DMS114 treated with DMSO at 0.1 percent for 48 hours (cell line): Measurements from ENCODE around the gene MINDY4.
"Not testable (repeated sequence)": the region's sequence is repeated elsewhere in the genome, so short reads cannot be mapped to it uniquely, and the experiment has no call there.

Experiments
- DNase-seq: peaks from one replicate; lab custom pipeline; 2025; ENCODE audit not compliant: unreplicated experiment; lab: John Stamatoyannopoulos, UW

The MINDY4 gene

GRCh38 chr7:30800785-30801252 lies 29.6 kb downstream of the MINDY4 start:
- DNase-seq: peak; percentile 37

- no peak for DNase-seq
Observed at GRCh38 chr7:30802812-30803211, 31.6 kb downstream of the MINDY4 start.

- no peak for DNase-seq
Observed at GRCh38 chr7:30804078-30804661, 33.0 kb downstream of the MINDY4 start.

- no peak for DNase-seq
Observed at GRCh38 chr7:30805081-30805691, 34.0 kb downstream of the MINDY4 start.

GRCh38 chr7:30805931-30806330 lies 34.7 kb downstream of the MINDY4 start:
- no peak for DNase-seq

- DNase-seq: not testable (repeated sequence)
Observed at GRCh38 chr7:30807477-30807876, 36.3 kb downstream of the MINDY4 start.

- not testable (repeated sequence) for DNase-seq
Observed at GRCh38 chr7:30807941-30808340, 36.7 kb downstream of the MINDY4 start.

GRCh38 chr7:30810986-30811385 lies 39.8 kb downstream of the MINDY4 start:
- DNase-seq: no peak

- DNase-seq: no peak
Observed at GRCh38 chr7:30812676-30813075, 41.5 kb downstream of the MINDY4 start.

- DNase-seq: no peak
Observed at GRCh38 chr7:30813466-30813865, 42.2 kb downstream of the MINDY4 start.

GRCh38 chr7:30814700-30815387 lies 43.6 kb downstream of the MINDY4 start:
- no peak for DNase-seq

GRCh38 chr7:30815388-30815854 lies 44.2 kb downstream of the MINDY4 start:
- DNase-seq: no peak

- no peak for DNase-seq
Observed at GRCh38 chr7:30815951-30816644, 44.9 kb downstream of the MINDY4 start.

- DNase-seq: no peak
Observed at GRCh38 chr7:30816645-30817370, 45.6 kb downstream of the MINDY4 start.

GRCh38 chr7:30817371-30817767 lies 46.2 kb downstream of the MINDY4 start:
- DNase-seq: no peak

- no peak for DNase-seq
Observed at GRCh38 chr7:30824821-30825720, 53.9 kb downstream of the MINDY4 start.

- no peak for DNase-seq
Observed at GRCh38 chr7:30826181-30826580, 55.0 kb downstream of the MINDY4 start.

- no peak for DNase-seq
Observed at GRCh38 chr7:30828591-30828990, 57.4 kb downstream of the MINDY4 start.

GRCh38 chr7:30829471-30829870 lies 58.3 kb downstream of the MINDY4 start:
- no peak for DNase-seq

GRCh38 chr7:30831227-30831626 lies 60.0 kb downstream of the MINDY4 start:
- DNase-seq: no peak
